GM19438 (cell line): Measurements from ENCODE around the gene CPVL.

Source experiments
- ATAC-seq: cut with Tn5 transposase; IDR thresholded peaks from one replicate; pipeline ENCODE4 v1.9.1; 2021; ENCODE audit warnings: low read depth; ENCODE audit not compliant: unreplicated experiment

CPVL gene

DNA sequence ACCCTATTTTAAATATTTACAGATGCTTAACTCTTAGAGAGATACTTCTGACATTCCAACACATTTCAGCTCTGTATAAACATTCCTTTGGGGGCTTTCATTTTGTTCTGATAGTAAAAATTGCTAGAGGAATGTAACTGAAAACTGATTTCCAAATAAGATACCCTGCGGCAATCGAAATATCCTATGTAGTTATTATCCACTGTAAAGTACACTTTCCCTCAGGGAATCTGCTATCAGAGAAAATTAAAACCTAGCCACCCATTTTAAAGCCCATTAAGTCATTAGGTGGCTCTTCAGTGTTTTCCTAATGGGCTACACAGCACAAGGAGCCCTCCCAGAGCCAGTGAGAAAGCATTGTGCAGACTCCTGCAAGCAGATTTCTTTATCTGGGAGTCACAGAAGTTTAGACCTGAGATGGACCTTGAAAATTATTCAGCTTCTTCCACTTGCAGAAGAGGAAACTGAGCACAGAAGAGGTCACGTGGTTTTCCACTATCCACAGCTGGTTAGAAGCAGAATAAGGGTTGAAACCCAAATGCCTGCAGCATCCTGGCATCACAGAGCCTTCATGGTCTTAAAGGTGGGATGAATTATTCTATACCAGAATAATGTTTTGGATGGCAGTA lies 12.6 kb upstream of the CPVL start:
- ATAC-seq, result no peak

DNA sequence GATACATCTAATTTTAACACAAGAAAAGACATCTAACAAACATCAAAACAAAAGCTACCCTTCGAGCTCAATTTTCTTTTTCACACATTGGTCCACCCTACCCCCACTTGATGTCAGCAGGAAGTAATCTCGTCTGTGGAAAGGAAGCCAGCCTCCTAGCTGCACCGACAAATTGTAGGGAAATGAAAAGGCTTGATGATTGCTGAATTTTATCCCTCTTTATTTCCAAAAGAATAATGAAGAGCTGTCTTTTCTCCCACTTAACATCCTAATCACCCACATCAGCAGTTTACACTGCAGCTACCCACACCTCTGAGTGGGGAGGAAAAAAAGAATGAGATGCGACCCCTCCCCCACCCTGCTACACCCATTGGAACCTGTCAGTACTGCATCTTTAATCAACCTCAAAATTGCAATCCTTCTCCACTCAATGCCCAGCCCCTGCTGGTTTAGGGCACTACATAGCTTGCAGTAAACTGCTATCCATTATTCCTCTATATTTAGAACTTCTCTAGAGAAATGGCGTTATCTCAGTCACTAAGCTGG lies 10.6 kb upstream of the CPVL start:
- ATAC-seq, result no peak

DNA sequence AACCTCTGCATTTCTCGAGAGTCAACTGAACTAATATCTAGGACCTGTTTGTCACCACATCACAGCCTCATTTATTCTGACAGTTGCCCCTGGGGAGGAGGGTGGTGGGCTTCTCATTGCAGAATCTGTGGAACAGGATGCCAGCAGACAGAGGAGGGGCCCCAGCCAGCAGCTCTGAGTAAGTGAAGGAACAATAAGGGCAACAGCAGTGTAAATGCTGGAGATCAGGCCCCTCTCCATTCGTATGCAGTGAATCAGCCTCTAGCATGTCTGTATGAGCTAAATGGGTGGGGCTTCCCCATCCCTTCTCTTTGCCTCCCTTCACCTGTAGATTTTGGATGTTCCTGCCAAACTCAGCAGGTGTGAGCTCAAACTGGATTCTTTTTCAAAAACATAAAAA lies 7.7 kb upstream of the CPVL start:
- ATAC-seq, result no peak

DNA sequence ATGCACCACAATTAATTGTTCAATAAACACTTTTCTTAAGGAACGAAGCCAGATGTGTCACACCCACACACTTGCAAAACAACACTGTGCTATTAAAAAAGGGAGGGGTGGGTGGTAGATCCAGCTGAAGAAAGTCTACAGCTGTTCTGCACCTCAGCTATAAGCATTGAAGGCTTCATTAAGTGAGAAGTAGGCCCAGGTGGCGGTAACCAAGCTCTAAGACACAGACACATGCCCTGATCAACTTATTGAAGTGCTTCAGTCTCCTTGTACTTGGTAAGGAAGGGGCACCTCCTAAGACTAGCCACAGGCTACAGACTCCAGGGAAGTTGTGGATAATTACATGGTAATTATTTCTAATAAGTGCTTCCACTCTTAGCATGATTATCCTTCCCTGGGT lies 4.5 kb upstream of the CPVL start:
- ATAC-seq, result no peak

DNA sequence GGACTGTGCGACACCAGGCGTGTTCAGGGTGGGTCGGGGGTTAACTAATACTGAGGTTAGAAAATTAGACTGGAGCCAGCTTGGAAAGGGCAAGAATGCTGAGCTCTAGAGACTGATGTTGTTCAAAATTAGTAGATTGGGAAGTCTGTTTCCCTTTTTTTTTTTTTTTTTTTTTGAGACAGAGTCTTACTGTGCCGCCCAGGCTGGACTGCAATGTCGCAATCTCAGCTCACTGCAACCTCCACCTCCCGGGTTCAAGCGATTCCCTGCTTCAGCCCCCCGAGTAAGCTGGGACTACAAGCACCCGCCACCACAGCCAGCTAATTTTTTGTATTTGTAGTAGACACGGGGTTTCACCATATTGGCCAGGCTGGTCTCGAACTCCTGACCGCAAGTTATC lies 2.7 kb upstream of the CPVL start:
- ATAC-seq, result no peak

DNA sequence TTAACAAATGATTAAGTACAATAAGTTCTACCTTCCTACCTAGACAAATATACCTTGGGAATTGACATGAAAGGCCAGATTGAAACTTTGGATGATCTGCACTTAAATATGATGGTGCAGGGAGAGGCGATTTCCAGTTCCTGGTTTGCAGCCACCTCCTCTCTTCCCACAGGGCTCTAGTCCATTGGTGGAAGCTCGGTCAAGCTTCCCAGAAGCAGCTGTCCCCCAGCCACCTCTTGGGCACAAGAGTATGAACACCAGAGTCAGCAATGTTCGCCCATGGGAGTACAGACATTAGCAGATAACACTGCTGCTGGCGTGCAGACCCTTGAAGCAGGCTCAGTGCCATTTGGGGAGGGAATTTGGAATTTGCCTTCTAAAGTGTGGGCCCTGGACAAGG lies 1.5 kb upstream of the CPVL start:
- no peak for ATAC-seq

DNA sequence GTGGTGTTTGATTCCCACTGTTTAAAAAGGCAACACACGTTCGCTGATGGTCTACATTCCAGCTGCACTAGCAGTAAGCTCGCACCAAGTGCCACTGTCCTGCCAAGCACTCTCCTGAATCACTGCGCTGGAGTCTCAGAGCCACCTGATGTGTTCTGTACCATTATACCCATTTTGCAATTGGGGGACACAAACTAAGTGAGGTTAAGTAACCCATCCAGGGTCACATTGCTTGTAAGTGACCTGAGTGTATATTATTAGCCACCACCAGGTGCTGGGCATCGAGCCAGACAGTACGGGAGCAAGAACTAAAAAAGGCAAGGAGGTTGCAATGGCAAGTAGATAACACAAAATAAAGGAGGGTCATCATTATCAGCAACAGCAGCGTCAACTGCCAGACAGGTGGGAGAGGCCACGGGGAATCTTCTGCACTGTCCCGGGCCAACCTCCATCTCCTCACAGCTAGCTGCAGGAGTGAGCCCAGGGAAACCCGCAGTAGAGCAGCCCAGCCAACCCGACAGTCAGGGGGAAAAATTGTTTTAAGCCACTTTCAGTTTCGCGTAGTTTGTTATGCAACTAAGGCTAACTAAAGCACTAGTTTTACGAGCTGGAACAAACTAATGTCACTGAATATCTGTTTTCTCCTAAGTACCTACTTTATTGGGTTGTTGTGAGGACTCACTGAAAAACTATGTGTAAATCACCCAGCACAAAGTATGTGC lies 712 bp upstream of the CPVL start:
- no peak for ATAC-seq

DNA sequence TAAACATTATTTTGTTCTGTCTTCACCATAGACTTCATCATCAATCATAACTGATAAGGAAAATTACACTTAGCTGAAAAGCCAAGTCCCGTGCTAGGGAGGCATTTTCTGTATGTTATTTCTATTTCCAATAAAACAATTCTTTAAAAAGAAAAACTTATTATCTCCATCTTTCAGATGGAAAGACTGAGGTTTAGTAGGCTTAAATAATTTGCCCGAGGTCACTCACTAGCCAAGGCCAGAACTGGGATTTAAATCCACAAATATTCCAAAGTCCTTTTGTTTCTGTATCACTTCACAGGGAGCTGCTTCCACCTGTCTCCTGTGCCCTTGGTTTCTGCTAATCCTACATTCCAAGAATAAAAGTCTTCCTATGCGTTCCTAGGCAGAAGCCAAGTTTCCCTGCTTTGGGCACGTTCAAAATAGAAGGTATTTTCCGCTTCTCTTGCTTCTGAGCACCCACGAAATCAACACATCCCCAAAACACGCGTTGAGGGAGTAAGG lies 732 bp downstream of the CPVL start:
- ATAC-seq, result no peak

DNA sequence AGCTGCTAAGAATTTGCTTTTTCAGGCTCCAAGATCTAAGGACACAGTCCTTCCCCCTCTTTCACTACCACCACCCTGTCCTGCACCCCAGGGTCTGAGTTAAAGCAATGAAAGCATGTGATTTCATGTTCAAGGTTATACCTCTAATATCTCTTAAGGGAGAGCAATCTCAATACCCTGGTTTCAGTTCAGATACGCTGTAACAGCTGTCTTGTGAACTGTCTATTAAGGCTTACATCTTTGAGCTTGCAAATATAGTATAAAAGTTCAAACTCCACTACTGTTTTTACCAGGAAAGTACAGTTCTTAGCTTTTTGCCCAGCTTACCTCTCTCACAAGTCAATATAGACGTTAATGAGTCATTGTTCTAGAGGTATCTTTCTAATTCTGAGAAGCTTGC lies 2.6 kb downstream of the CPVL start:
- ATAC-seq, result no peak

DNA sequence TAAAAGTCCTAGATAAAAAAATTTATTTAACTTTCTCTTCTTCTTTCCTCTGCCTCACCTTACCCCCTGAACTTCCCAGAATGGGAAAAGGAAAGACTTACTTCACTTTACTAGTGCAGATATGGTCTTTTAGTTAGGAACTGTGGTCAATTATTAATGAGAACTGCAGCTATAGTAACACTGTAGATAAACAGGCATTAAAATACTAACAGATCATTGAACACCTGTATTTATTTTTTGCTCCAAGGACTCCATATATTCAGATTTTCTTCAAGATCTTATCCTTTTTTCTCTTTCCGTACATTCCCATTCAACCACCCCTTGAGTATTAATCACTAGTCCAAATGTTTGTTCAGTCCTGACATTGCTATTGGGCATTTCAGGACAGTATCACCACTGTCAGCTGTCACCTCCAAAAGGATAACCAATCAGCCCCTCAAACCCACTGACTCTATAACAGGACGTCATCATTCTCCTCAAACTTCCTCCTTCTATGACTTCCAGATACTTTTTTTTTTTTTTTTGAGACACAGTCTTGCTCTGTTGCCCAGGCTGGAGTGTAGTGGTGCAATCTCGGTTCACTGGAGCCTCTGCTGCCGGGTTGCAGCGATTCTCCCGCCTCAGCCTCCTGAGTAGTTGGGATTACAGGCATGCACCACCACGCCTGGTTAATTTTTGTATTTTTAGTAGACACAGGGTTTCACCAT lies 4.2 kb downstream of the CPVL start:
- no peak for ATAC-seq

DNA sequence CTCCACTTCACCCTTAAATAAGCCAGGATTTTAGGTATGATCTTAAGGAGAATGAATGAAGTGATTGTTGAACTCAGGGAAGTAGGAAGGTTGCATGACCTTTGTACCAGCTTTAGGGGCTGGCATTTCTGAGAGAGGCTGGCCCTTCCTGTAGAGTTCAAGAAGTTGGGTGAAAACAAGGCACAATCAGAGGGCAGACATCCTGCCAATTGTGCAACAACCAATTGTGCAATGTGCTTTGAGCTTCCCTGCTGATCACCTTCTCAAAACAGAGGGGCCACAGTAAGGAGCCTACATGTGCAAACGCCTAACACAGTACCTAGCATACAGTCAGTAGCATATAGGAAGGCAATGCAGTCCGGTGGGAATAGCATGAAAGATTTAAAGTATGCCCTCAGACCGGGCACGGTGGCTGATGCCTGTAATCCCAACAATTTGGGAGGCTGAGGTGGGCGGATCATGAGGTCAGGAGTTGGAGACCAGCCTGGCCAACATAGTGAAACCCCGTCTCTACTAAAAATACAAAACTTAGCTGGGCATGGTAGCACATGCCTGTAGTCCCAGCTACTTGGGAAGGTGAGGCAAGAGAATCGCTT lies 5.4 kb downstream of the CPVL start:
- no peak for ATAC-seq

DNA sequence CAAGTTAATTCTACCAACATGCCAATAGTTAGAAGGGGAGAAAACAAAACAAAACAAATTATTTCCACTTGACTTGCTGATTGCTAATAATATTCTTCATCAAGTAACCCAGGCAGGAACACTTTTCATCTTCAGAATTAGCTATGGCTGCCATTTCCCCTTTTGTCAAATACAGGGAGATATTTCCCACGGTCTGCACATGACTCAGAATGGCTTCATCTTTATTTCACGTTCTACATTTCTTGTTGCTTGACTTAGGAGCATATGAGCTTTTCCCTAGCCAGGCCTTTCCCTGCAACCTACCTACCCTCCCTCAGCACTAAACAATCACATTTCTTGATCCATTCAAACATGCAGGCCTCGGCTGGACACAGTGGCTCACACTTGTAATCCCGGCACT lies 6.5 kb downstream of the CPVL start:
- ATAC-seq, result no peak

DNA sequence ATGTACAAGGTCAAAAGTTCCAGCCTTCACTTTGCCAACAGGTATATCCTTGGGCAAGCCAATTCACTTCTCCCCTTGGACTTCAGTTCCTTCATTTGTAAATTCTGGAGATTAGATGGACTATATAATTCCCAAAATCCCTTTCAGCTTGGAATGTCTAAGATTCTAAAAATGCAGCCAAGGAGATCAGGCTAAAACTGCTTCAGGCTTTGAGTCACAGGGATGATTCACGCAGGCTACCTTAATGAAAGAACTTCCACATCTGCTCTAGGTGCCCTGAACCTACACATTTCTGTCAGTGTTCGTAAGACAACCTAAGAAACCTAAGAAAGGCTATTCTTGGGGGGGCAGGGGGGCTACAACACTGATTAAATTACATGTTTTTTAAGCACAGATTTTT lies 7.1 kb downstream of the CPVL start:
- no peak for ATAC-seq

DNA sequence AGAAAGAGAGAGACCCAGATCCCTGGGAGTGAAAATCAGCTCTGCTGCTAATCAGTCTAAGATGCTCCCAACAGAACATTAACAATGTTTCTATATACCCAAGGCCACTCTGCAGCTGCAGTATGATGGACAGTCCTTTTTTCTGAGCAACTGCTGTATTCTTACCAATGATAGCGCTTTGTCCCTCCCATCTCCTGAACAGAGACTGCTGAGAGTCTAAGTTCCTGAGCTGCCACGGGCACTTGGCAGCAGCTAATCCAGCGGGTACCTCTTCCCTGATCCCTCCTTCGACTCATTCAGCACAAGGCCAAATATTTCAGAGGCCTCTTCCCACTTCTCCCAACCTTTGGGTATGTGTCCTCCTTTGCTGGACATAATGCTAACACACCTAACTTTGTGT lies 7.7 kb downstream of the CPVL start:
- ATAC-seq, result no peak

DNA sequence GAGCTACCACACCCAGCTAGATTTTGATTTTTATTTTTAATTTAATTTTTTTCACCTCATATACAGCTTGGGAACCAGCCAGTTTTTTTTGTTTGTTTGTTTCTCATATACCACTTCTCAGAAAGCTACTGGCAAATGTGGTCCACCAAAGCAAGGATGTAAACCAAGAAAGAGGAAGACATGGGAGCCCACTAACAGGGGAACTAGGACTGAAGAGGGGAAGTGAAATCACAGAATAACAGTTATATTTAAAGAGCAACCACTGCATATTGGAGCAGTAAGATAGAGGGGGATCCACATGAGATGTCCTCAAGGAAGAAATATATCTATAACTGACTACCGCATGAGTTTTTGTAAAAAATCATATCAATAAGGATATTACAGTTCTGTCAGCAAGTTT lies 10.5 kb downstream of the CPVL start:
- ATAC-seq, result no peak

DNA sequence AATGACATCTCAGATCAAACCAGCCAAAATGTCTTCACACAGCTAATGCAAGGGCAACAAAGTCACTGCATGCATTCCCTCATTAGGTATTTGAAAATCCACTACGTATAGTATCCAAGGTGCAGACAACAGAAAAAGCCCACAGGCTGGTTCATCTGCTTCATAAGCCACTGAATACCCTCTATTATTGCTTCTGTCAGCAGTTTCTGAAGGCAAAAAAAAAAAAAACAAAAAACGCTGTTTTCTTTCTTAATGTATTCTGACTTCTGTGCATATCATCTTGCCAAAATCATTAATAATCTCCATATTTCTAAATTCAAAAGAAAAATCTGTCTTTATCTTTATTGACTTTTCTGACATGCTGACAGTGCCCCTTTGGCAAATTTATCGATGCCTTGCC lies 13.4 kb downstream of the CPVL start:
- ATAC-seq, result no peak

DNA sequence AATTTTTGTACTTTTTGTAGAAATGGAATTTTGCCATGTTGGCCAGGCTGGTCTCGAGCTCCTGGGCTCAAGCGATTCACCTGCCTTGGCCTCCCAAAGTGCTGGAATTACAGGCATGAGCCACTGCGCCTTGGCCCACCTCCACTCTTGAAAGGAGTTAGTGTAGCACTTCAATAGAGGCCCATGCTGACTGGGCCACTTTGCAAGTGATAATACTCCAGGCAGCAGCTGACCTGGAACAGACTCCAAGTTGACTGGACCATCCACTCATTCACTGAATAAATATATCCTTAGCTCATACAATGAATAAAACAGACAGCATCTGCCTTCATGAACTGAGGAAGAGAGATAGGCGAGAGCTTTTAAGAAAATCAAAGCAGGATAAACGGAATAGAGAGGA lies 14.7 kb downstream of the CPVL start:
- no peak for ATAC-seq

DNA sequence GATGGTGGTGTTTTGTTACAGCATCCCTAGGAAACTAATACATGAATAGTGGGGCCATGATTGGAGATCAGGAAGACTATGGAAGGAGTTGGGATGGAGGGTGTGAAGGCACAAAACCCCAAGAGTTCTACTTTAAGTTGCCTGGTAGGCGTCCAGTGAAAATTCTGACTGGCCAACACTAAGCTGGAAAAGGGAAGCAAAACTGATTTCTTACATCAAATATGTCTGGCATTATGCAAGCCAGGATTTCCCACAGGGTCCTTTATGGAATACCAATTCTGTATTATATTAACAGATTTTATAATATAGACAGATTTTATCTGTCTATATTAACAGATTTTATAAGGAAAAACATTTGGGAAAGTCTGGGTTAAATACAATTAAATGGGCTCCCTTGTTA lies 16.2 kb downstream of the CPVL start:
- ATAC-seq, result no peak

DNA sequence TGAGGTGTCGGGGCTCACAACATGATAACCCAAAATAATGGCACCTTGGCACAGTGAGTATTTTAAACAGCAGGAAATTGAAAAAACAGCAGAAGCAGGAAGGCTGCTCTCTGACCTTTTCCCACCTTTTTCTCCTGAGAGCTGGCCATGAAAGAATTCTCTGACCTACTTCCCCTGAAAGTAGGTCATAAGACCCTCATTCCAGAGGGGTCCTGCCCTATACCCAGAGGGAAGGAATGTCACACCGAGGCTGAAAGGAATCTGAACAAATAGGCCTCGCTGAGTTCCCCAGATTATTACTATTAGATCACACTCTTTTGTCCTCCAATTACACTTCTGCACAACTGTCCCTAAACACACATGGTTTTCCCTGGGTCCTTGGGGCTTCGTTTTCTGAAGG lies 18.8 kb downstream of the CPVL start:
- ATAC-seq, result no peak

DNA sequence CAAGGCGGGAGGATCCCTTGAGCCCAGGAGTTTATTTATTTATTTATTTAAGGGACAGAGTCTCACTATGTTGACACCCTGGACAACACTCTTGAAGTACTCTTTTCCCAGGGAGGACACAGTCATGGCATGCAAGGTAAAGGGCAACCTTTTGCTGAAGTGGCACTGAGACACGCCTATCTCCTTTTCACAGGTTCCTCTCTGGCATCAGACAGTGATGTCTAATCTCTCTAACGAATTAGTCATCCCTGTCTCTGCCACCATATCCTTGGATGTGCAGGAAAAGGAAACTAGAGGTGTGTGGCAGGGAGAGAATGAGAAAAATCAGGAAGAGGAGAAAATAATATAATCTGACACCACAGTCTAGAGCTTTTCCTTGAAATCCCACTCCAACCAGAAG lies 19.5 kb downstream of the CPVL start:
- ATAC-seq, result no peak

DNA sequence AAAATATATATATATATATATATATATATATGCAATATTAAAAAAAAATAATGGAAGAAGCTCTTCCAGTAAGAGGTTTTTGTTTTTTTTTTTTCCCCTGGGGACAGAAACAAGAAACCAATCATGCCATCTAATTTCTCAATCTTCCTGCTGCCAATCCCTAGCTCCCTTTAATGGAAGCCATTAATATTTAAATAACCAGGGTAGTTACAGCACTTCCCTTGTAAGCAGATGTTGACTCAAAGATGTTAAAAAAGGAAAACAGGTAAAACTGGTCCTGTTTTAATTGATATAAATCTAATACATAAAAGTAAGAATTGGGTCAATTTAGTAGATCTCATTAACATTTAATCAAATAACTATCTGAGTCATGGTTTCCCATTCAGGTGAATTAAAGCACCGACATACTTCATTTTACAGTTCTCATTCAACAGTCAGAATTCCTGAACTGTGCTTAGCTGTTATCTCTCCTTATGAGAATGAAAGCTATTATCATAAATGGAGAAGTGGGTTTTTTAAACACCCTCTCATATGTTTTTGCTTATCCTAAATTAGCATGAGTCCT lies 22.6 kb downstream of the CPVL start:
- no peak for ATAC-seq
